Measurements from ENCODE around the gene ERICH3.

DNA sequence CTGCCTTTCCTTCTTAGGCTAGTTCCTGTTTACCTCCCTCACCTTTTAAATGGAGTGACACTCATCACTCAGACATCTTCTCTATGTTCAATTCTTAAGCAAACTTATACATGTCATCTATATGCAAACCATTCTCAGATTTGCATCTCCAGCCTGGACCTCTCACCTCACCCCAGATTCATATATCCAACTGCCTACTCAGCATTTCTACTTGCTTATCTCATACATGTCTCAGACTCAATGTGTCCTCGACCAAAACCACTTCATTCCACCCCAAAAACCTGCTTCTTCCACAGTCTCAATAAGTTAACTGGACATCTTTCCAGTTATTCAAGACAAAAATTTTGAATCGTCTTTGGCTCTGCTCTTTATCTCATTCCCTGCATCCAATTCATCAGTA is 62.6 kb downstream of the ERICH3 start:
- TF ChIP-seq POLR2AphosphoS5 (IDR thresholded peaks at IDR 0.05; ENCODE audit: control insufficient read depth, insufficient read depth, low read depth, low read length) (no peak), TARDBP (IDR thresholded peaks at IDR 0.05) (no peak)
- TF ChIP-seq, protein P1, sequence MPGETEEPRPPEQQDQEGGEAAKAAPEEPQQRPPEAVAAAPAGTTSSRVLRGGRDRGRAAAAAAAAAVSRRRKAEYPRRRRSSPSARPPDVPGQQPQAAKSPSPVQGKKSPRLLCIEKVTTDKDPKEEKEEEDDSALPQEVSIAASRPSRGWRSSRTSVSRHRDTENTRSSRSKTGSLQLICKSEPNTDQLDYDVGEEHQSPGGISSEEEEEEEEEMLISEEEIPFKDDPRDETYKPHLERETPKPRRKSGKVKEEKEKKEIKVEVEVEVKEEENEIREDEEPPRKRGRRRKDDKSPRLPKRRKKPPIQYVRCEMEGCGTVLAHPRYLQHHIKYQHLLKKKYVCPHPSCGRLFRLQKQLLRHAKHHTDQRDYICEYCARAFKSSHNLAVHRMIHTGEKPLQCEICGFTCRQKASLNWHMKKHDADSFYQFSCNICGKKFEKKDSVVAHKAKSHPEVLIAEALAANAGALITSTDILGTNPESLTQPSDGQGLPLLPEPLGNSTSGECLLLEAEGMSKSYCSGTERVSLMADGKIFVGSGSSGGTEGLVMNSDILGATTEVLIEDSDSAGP (CRISPR knock-in tag; IDR thresholded peaks at IDR 0.05) = no peak
